HG03066 (cell line): ENCODE results near the gene CLPX.
"Not testable (repeated sequence)": the region's sequence is repeated elsewhere in the genome, so short reads cannot be mapped to it uniquely, and the experiment has no call there.

Experiments used
- ATAC-seq: cut with Tn5 transposase; IDR thresholded peaks from one replicate; pipeline ENCODE4 v1.9.1; 2021; ENCODE audit warnings: low read depth; ENCODE audit not compliant: unreplicated experiment

CLPX gene

DNA sequence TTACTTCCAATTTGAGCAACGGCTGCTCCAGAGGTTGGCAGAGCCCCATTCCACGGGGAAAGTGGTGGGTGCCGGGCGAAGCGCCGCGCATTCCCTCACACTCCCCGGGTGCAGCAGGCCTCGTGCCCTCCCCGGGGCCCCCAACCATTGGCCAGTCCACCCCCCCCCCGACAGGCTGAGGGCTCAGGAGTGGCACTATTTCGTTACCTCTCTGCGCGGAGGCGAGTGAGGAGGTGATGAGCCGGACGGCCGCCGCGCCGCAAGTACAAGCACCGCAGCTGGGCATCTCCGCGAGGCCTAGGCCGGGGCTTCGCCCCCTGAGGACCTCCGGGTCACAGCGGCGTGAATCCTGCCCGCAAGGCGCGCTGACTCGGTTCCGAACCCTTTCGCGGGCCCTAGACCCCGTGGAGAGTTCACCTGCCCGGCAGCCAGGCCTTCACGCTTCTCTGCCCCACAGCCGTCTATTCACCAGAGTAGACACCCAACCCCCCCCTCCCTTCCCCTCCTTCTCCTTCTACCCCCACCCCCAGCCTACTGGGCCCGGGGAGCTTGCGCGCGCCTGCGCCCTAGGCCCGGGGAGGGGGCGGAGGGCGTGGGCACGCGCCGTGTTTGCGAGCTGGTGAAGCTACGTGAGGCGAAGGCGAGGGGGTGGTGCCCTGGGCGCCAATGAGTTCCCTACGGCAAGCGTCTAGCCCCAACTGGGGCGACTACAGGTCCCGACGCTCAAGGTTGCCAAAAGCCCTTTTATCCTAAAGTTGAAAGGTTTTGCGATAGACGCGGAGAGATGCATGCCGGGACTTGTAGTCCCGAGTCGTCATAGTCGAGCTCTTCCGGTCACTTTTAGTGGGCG is at the start of gene CLPX:
Gene CLPX (minus strand): TSS at position 475 of the 850 bp plus-strand sequence. CDS start 189 bp downstream, at position 286.
- ATAC-seq: peak; percentile 61

DNA sequence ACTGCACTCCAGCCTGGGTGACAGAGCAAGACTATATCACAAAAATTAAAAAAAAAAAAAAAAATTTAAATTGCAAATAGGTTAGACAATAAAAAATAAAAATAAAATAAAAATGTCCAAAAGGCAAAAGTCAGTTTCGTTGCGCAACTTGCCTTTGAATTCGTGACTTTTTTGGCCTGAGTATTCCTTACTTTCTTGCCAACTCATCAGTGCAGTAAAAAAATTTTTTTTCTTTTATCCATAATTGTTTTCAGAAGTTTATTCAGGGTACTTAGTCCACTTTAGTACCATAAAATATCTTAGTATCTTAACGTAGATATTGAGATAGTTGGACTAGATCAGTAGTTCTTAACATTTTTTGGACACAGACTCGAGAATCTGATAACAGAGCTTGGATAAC is 48.6 kb upstream of the CLPX start:
- ATAC-seq: no peak

DNA sequence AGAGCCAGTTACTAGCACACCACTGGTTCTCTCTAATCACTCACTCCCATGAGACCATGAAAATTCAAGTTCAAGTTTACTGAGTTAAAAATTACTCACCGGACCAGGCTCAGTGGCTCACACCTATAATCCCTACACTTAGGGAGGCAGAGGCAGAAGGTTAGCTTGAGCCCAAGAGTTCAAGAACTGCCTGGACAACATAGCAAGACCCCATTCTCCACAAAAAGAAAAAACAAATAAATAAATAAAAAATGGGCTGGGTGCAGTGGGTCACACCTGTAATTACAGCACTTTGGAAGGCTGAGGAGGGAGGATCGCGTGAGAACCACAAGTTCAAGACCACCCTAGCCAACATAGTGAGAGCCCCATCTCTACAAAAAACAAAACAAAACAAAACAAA is 47.4 kb upstream of the CLPX start:
- no peak for ATAC-seq

DNA sequence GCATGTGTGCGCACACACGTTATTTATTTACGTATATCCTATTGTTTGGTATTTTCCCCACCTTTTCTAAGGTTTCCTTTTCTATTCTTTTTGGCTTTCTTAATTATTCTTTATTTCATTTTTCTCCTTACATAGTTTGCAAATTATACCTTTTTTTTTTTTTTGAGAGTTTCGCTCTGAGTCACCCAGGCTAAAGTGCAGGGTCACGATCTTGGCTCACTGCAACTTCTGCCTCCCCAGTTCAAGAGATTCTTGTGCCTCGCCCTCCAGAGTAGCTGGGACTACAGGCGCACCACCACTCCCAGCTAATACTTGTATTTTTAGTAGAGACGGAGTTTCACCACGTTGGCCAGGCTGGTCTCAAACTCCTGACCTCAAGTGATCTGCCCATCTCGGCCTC is 46.2 kb upstream of the CLPX start:
- ATAC-seq: no peak

GRCh38 chr15:65226901-65227300 is 41.8 kb upstream of the CLPX start:
- ATAC-seq: not testable (repeated sequence)

DNA sequence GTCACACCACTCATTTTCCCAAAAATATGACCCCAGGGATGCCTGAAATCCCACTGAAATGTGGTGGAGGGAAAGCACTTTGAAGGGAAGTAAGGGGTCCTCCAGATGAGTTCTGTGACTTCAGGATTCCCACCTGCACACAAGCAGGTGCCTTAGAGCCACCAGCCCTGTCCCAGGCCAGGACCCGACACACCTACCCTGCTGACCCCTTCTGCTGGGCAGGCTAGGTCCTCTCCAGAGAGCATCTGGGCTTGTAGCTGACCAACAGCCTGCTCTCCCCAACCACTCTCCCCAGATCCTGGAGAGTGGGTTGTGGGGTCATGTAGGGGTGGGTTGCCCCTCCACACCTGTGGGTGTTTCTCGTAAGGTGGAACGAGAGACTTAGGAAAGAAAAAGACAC is 41.1 kb upstream of the CLPX start:
- no peak for ATAC-seq

DNA sequence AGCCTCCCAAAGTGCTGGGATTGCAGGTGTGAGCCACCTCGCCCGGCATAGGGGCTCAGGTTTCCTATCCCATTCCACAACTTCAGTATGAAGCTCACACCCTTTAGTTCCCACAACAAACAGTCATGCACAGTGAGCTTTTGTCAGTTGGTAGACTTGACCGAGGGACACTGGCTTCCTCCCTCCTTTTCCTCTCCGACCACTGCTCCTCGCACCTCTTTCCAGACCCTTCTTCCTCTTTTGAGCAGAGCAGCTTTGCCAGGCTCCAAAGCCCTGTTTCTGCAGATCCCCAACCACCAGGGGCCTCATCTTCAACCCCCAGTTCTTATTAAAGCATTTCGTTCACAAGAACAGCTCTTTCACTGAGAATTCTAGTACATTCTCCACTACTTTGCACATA is 38.9 kb upstream of the CLPX start:
- ATAC-seq: no peak

DNA sequence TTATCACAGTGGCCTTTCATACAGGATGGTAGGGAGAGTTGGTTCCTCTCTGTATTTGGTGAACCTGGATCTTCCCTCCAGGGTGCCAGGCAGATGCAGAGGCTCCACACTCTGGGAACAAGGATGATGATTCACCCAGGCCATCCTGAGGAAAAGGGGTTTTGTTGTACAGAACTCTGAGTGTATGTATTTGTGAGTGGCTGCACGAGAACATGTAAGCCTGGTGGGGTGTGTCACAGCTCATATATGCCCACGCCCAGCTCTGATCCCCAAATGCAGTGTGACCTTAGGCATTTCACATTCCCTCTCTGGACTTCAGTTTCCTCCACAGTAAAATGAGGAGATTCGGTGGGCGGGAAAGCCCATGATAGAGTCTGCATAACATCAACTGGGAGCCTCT is 37.7 kb upstream of the CLPX start:
- no peak for ATAC-seq

- no peak for ATAC-seq
Measured at GRCh38 chr15:65221697-65222096, 36.6 kb upstream of the CLPX start.

- ATAC-seq: no peak
Measured at GRCh38 chr15:65219137-65219536, 34.0 kb upstream of the CLPX start.

GRCh38 chr15:65217526-65218482 is 32.7 kb upstream of the CLPX start:
- ATAC-seq: no peak

DNA sequence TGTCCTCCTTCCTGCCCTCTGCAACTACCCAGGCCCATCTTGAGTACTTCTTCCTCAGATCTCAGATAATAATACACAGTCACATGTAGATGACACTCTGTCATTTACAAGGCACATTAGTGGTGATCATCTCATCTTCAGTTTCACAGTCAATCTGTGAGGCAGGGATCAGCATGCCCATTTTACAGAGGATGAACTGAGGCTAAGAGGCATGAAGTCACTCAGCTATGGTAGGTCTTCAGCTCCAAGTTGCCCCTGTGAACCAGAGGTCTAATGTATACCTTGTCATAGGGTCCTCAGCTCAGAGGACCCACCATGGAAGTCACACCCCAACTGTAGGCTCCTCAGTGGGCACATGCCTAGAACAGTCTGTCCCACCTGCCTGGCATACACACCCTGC is 30.4 kb upstream of the CLPX start:
- no peak for ATAC-seq

- no peak for ATAC-seq
Measured at GRCh38 chr15:65214010-65214409, 28.9 kb upstream of the CLPX start.

GRCh38 chr15:65213241-65213640 is 28.1 kb upstream of the CLPX start:
- ATAC-seq: no peak

DNA sequence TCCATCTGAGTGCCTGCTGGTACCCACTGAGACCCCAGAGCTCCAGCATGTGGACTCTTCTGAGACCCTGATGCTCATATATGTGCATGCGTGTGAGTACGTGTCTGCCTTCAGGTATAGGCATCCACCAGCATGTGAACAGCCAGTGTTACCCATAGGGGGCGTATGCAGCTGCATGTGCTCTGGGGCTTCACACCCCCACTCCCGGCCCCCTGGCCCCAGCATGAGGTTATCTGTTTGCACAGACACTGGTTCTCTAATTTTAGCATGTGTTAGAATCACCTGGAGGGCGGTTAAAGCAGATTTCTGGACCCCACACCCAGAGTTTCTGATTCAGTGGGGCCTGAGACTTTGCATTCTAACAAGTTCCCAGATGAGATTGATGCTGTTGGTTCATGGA is 27.0 kb upstream of the CLPX start:
- ATAC-seq: no peak

DNA sequence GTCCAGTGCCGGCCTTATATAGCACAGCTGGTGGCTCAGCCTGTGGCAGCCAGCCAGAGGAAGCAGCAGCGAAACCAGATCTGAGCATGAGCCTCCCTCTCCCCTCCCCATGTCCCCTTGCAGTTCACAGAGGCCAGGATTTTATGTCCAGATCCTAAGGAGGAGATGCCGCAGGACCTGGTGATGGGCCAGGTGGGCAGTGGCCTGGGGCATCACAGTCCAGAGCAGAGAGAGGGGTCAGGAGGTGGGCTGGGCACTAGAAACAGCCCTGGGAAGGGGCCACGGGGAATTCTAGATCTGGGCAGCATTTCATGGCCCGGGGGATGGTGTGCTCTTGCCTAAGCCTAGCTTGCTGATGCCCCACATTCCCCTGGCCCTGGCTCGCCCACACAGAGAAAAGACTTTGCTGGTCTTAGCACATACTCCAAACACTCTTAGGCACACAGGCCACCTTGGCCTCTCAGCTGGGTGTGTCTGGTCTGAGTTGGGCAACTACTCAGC is 26.4 kb upstream of the CLPX start:
- no peak for ATAC-seq

GRCh38 chr15:65210770-65211481 is 25.8 kb upstream of the CLPX start, which contains the start of gene CILP:
TSS of gene CILP (minus strand) at chr15:65211473. CDS start at chr15:65209755, 1,718 bp downstream.
- ATAC-seq: no peak

DNA sequence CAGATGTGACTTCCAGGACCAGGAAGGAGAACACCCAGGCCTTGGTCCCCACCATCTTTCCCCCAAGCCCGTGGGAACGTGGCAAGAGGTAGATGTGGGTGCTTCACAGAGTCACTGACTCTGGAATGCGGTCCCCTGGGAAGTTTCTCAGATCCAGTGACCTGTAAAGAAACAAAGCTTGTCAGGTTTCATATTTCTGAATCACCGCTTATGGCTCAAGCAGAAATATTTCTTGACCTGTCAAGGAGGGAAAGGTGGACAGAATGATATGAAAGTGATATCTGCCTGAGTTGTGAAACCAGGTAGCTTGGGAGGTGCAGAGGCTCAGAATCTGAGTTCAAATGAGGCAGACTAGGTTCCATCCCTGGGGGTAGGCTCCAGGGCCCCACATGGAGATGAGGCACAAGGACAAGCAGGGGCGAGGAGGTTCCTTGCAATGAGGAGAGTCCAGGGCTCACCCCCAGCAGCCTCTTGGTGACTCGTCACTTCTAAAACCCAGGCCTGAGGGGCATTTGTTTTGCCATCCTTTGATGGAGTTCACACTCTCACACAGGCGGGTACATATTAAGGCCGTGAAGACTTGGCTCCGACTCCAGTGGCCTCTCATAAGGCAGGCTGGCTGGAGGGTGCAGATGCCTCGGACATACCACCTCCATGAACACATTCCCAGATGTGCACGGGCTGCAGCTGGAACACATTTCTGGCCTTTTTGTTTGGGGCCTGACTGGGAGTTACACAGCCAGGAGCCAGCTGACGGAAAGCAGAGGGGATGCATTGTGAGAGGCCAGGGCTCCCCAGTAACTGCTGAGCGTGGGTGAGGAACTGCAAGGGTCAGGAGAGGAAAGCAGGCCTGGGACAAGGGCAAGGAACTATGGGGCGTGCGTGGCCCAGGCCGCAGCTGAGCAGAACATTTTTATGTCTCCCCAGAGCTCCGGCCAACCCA is 24.8 kb upstream of the CLPX start:
- no peak for ATAC-seq

DNA sequence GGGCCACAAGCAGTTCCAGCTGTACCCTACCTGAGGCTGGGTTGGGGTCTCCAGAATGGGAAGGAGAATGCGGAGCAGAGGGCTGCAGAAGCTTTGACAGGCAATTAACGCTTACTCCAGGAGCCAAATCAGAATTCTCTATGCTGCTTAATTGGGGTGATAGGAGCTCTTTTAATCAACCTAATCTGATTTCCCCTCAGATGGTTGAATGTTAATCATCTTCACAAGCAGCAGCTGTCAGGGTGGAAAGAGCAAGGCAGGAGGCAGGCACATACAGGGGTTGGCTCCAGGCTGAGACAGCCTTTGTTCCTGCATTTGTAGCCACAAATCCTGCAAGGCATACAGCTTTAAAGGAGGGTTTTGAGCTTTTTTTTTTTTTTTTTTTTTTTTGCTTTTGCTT is 23.5 kb upstream of the CLPX start:
- no peak for ATAC-seq
